Non-pigmented ciliary epithelial cell (primary cell): ENCODE data around the gene PTPRN2.
"Not testable (repeated sequence)": the region's sequence is repeated elsewhere in the genome, so short reads cannot be mapped to it uniquely, and the experiment has no call there.

Source experiments
- DNase-seq: peaks from one replicate; pipeline ENCODE4 v3.0.0-alpha.2; 2010; ENCODE audit warnings: low read depth

Gene PTPRN2

GRCh38 chr7:157562522-157563398 is 1024.9 kb downstream of the PTPRN2 start:
- not testable (repeated sequence) for DNase-seq

- DNase-seq = no peak
Observed at GRCh38 chr7:157561816-157562410, 1025.7 kb downstream of the PTPRN2 start.

- no peak for DNase-seq
Observed at GRCh38 chr7:157561523-157561785, 1026.2 kb downstream of the PTPRN2 start.

- DNase-seq = no peak
Observed at GRCh38 chr7:157560710-157561522, 1026.7 kb downstream of the PTPRN2 start.

GRCh38 chr7:157560258-157560654 is 1027.4 kb downstream of the PTPRN2 start:
- DNase-seq = no peak

- no peak for DNase-seq
Observed at GRCh38 chr7:157559596-157560257, 1027.9 kb downstream of the PTPRN2 start.

GRCh38 chr7:157558875-157559595 is 1028.6 kb downstream of the PTPRN2 start:
- DNase-seq = no peak

GRCh38 chr7:157558516-157558874 is 1029.1 kb downstream of the PTPRN2 start:
- no peak for DNase-seq

- no peak for DNase-seq
Observed at GRCh38 chr7:157558061-157558460, 1029.6 kb downstream of the PTPRN2 start.

- no peak for DNase-seq
Observed at GRCh38 chr7:157557263-157557662, 1030.4 kb downstream of the PTPRN2 start.

GRCh38 chr7:157556642-157556944 is 1031.0 kb downstream of the PTPRN2 start:
- no peak for DNase-seq

GRCh38 chr7:157555944-157556641 is 1031.5 kb downstream of the PTPRN2 start:
- no peak for DNase-seq

GRCh38 chr7:157555313-157555712 is 1032.3 kb downstream of the PTPRN2 start:
- DNase-seq = peak; percentile 2

GRCh38 chr7:157554393-157555238 is 1033.0 kb downstream of the PTPRN2 start:
- DNase-seq = no peak

- DNase-seq = no peak
Observed at GRCh38 chr7:157553256-157553655, 1034.4 kb downstream of the PTPRN2 start.

- DNase-seq = no peak
Observed at GRCh38 chr7:157552295-157552993, 1035.2 kb downstream of the PTPRN2 start.

- DNase-seq = no peak
Observed at GRCh38 chr7:157551325-157552070, 1036.1 kb downstream of the PTPRN2 start.

GRCh38 chr7:157550300-157551275 is 1037.0 kb downstream of the PTPRN2 start:
- no peak for DNase-seq
